ENCODE measurements around the gene ABCA13. TPM values are rescaled to one million over a fixed set of nuclear protein-coding genes. Genes with fewer than 3 reads are reported as not detected.

ABCA13 gene
- total RNA-seq, 2 donors from 2014 or later, result not detected

GRCh38 chr7:48595756-48596155 lies 424.5 kb downstream of the ABCA13 start:
- H3K9me3 ChIP-seq, result no peaks in the 10 kb centered on the region

GRCh38 chr7:48610705-48611104 lies 439.4 kb downstream of the ABCA13 start:
- Histone ChIP-seq H3K27ac (no peak overlapping the region), H3K27me3 (no peaks in the 10 kb centered on the region), H3K4me1 (no peaks in the 10 kb centered on the region), H3K4me3 (no peak overlapping the region), H3K9me3 (no peaks in the 10 kb centered on the region), H3K36me3 (no peaks in the 10 kb centered on the region)
- DNase-seq (ENCODE audit: low spot score), result no peak
- TF ChIP-seq CTCF (IDR thresholded peaks at IDR 0.05), result no peak

More at GRCh38 chr7:48595756-48596155, 424.5 kb downstream of the ABCA13 start:
- H3K4me1 ChIP-seq, result no peaks in the 10 kb centered on the region
- no peaks in the 10 kb centered on the region for H3K36me3 ChIP-seq
- H3K4me3 ChIP-seq, result no peak overlapping the region
- no peak overlapping the region for H3K27ac ChIP-seq
- no peak for TF ChIP-seq CTCF (IDR thresholded peaks at IDR 0.05)
- H3K27me3 ChIP-seq, result no peaks in the 10 kb centered on the region
- DNase-seq (ENCODE audit: low spot score), result no peak

GRCh38 chr7:48611993-48612392 lies 440.7 kb downstream of the ABCA13 start:
- no peaks in the 10 kb centered on the region for H3K27me3 ChIP-seq
- H3K27ac ChIP-seq, result no peak overlapping the region
- no peak for DNase-seq (ENCODE audit: low spot score)
- TF ChIP-seq CTCF (IDR thresholded peaks at IDR 0.05), result no peak
- no peaks in the 10 kb centered on the region for H3K36me3 ChIP-seq
- H3K4me3 ChIP-seq, result no peak overlapping the region
- no peaks in the 10 kb centered on the region for H3K9me3 ChIP-seq
- H3K4me1 ChIP-seq, result no peaks in the 10 kb centered on the region

GRCh38 chr7:48617508-48617907 lies 446.2 kb downstream of the ABCA13 start:
- Histone ChIP-seq H3K9me3 (no peaks in the 10 kb centered on the region), H3K4me3 (no peak overlapping the region), H3K27ac (no peak overlapping the region), H3K36me3 (no peaks in the 10 kb centered on the region), H3K27me3 (no peaks in the 10 kb centered on the region), H3K4me1 (no peaks in the 10 kb centered on the region)
- DNase-seq (ENCODE audit: low spot score), result no peak
- no peak for TF ChIP-seq CTCF (IDR thresholded peaks at IDR 0.05)

GRCh38 chr7:48617993-48618392 lies 446.7 kb downstream of the ABCA13 start:
- H3K27me3 ChIP-seq, result no peaks in the 10 kb centered on the region
- H3K36me3 ChIP-seq, result no peaks in the 10 kb centered on the region
- H3K9me3 ChIP-seq, result no peaks in the 10 kb centered on the region
- H3K4me3 ChIP-seq, result no peak overlapping the region
- no peak for TF ChIP-seq CTCF (IDR thresholded peaks at IDR 0.05)
- no peak overlapping the region for H3K27ac ChIP-seq
- DNase-seq (ENCODE audit: low spot score), result no peak
- H3K4me1 ChIP-seq, result no peaks in the 10 kb centered on the region

GRCh38 chr7:48621076-48621475 lies 449.8 kb downstream of the ABCA13 start:
- no peaks in the 10 kb centered on the region for H3K4me1 ChIP-seq
- H3K9me3 ChIP-seq, result no peaks in the 10 kb centered on the region
- no peaks in the 10 kb centered on the region for H3K27me3 ChIP-seq
- no peak overlapping the region for H3K27ac ChIP-seq
- no peaks in the 10 kb centered on the region for H3K36me3 ChIP-seq
- TF ChIP-seq CTCF (IDR thresholded peaks at IDR 0.05), result no peak
- DNase-seq (ENCODE audit: low spot score), result no peak
- no peak overlapping the region for H3K4me3 ChIP-seq

All from right atrium auricular region (tissue), 2 donors.